H9 (cell line): ENCODE measurements around the gene MYEF2. TPM values are rescaled to one million over a fixed set of nuclear protein-coding genes. Genes with fewer than 3 reads are reported as not detected.

ENCODE experiments used
- DNase-seq: peaks from one replicate; pipeline ENCODE4 v3.0.0-alpha.2; 2017
- H2AFZ ChIP-seq: one replicate; pipeline ENCODE4 v1.6.1; 2013; ENCODE audit warnings: mild to moderate bottlenecking, low read length, control low read depth, moderate library complexity
- H2AK5ac ChIP-seq: 2 replicates; pipeline ENCODE4 v1.6.1; 2013; ENCODE audit warnings: low read length, control low read depth, mixed read lengths; ENCODE audit not compliant: insufficient read length
- H2BK120ac ChIP-seq: one replicate; pipeline ENCODE4 v1.6.1; 2013; ENCODE audit warnings: low read depth, mild to moderate bottlenecking, low read length, control low read depth, inconsistent platforms; ENCODE audit not compliant: poor library complexity, severe bottlenecking
- H2BK12ac ChIP-seq: 2 replicates; pipeline ENCODE4 v1.6.1; 2013; ENCODE audit warnings: low read length, control low read depth, mixed read lengths, low read depth; ENCODE audit not compliant: insufficient read length
- H2BK15ac ChIP-seq: 2 replicates; pipeline ENCODE4 v1.6.1; 2013; ENCODE audit warnings: low read depth, low read length, control low read depth
- H2BK20ac ChIP-seq: one replicate; pipeline ENCODE4 v1.6.1; 2013; ENCODE audit warnings: low read depth, mild to moderate bottlenecking, low read length, control low read depth, inconsistent platforms; ENCODE audit not compliant: poor library complexity, severe bottlenecking
- H2BK5ac ChIP-seq: 2 replicates; pipeline ENCODE4 v1.6.1; 2013; ENCODE audit warnings: low read length, control low read depth, mixed read lengths; ENCODE audit not compliant: insufficient read length
- H3K14ac ChIP-seq: 2 replicates; pipeline ENCODE4 v1.6.1; 2013; ENCODE audit warnings: low read length, control low read depth; ENCODE audit not compliant: insufficient read depth
- H3K18ac ChIP-seq: 2 replicates; pipeline ENCODE4 v1.6.1; 2013; ENCODE audit warnings: low read depth, mild to moderate bottlenecking, mixed read lengths, low read length, control low read depth; ENCODE audit not compliant: insufficient read length
- H3K23ac ChIP-seq: 2 replicates; pipeline ENCODE4 v1.6.1; 2013; ENCODE audit warnings: low read length, control low read depth, mixed read lengths, low read depth; ENCODE audit not compliant: insufficient read length
- H3K23me2 ChIP-seq: 2 replicates; pipeline ENCODE4 v1.6.1; 2013; ENCODE audit warnings: low read depth, mild to moderate bottlenecking, mixed read lengths, low read length, control low read depth; ENCODE audit not compliant: insufficient read length, poor library complexity, severe bottlenecking
- H3K27ac ChIP-seq: 2 replicates; pipeline ENCODE4 v1.5.1; 2013; ENCODE audit warnings: low read length, control low read depth, mixed read lengths, low read depth; ENCODE audit not compliant: insufficient read length
- H3K27me3 ChIP-seq: 2 replicates; pipeline ENCODE4 v1.6.1; 2013; ENCODE audit warnings: low read length, control low read depth, inconsistent platforms; ENCODE audit not compliant: insufficient read depth
- H3K4ac ChIP-seq: 2 replicates; pipeline ENCODE4 v1.6.1; 2013; ENCODE audit warnings: low read depth, mild to moderate bottlenecking, control low read depth, inconsistent platforms, low read length, moderate library complexity
- H3K4me1 ChIP-seq: 2 replicates; pipeline ENCODE4 v1.6.1; 2013; ENCODE audit warnings: low read length, control low read depth, inconsistent platforms; ENCODE audit not compliant: insufficient read depth
- H3K4me2 ChIP-seq: 2 replicates; pipeline ENCODE4 v1.6.1; 2013; ENCODE audit warnings: low read length, control low read depth, mixed read lengths; ENCODE audit not compliant: insufficient read length, insufficient read depth
- H3K56ac ChIP-seq: 2 replicates; pipeline ENCODE4 v1.6.1; 2013; ENCODE audit warnings: low read depth, mild to moderate bottlenecking, mixed read lengths, low read length, control low read depth; ENCODE audit not compliant: insufficient read length
- H3K79me1 ChIP-seq: 2 replicates; pipeline ENCODE4 v1.6.1; 2013; ENCODE audit warnings: low read depth, mild to moderate bottlenecking, moderate library complexity, low read length, control low read depth, inconsistent platforms; ENCODE audit not compliant: insufficient read depth, poor library complexity, severe bottlenecking
- H3K79me2 ChIP-seq: 2 replicates; pipeline ENCODE4 v1.6.1; 2013; ENCODE audit warnings: low read length, control low read depth, inconsistent platforms; ENCODE audit not compliant: insufficient read depth
- H3K9ac ChIP-seq: 2 replicates; pipeline ENCODE4 v1.6.1; 2013; ENCODE audit warnings: low read length, control low read depth, mixed read lengths; ENCODE audit not compliant: insufficient read length; ENCODE audit errors: extremely low read depth
- H3K9me3 ChIP-seq: one replicate; pipeline ENCODE4 v1.6.1; 2013; ENCODE audit warnings: low read depth, low read length, inconsistent platforms; ENCODE audit not compliant: control insufficient read depth
- H3T11ph ChIP-seq: one replicate; pipeline ENCODE4 v1.6.1; 2013; ENCODE audit warnings: mild to moderate bottlenecking, low read length, control low read depth, inconsistent platforms
- H4K20me1 ChIP-seq: one replicate; pipeline ENCODE4 v1.6.1; 2013; ENCODE audit not compliant: control insufficient read depth, insufficient read length, insufficient read depth
- H4K5ac ChIP-seq: 2 replicates; pipeline ENCODE4 v1.6.1; 2013; ENCODE audit warnings: low read depth, mild to moderate bottlenecking, mixed read lengths, low read length, control low read depth; ENCODE audit not compliant: insufficient read length
- H4K8ac ChIP-seq: replicated peaks from 2 replicates; pipeline ENCODE4 v1.6.1; 2013; ENCODE audit warnings: low read length, control low read depth, mixed read lengths, low read depth; ENCODE audit not compliant: insufficient read length
- H4K91ac ChIP-seq: 2 replicates; pipeline ENCODE4 v1.6.1; 2013; ENCODE audit warnings: low read depth, mild to moderate bottlenecking, moderate library complexity, mixed read lengths, low read length, control low read depth; ENCODE audit not compliant: insufficient read length
- H3K27ac Mint-ChIP-seq, 3 experiments: 2 replicates in 2 of 3; 3 replicates in 1 of 3; pipeline ENCODE4 v1.8.0; 2020 to 2021; ENCODE audit warnings: mixed read lengths in 3 of 3, mild to moderate bottlenecking in 1 of 3, moderate library complexity in 1 of 3
- H3K27me3 Mint-ChIP-seq: 2 replicates; pipeline ENCODE4 v1.8.0; 2021; ENCODE audit warnings: low read depth, mild to moderate bottlenecking, moderate library complexity, mixed read lengths
- H3K36me3 Mint-ChIP-seq, 3 experiments: 2 replicates in 2 of 3; 3 replicates in 1 of 3; pipeline ENCODE4 v1.8.0; 2020 to 2021; ENCODE audit warnings: low read depth in 3 of 3, mixed read lengths in 3 of 3; ENCODE audit not compliant: insufficient read depth in 1 of 3
- H3K4me1 Mint-ChIP-seq, 2 experiments: 2 replicates each; pipeline ENCODE4 v1.8.0; 2020; ENCODE audit warnings: mixed read lengths in 2 of 2
- H3K4me3 Mint-ChIP-seq, 2 experiments: 2 replicates in 1 of 2; 3 replicates in 1 of 2; pipeline ENCODE4 v1.8.0; 2020 to 2021; ENCODE audit warnings: mild to moderate bottlenecking in 2 of 2, mixed read lengths in 2 of 2, moderate library complexity in 1 of 2
- H3K9me3 Mint-ChIP-seq, 2 experiments: 2 replicates in 1 of 2; 3 replicates in 1 of 2; pipeline ENCODE4 v1.8.0; 2020; ENCODE audit warnings: mild to moderate bottlenecking in 2 of 2, mixed read lengths in 2 of 2, moderate library complexity in 1 of 2
- WGBS: extraction: QIAGEN DNeasy Blood & Tissue Kit; methylation state at CpG from one replicate; pipeline ENCODE4 v1.1.7; 2013; ENCODE audit warnings: missing lambda C conversion rate, low lambda C conversion rate, mixed read lengths; ENCODE audit not compliant: insufficient read length; ENCODE audit errors: extremely low coverage; 5-methylcytosine and 5-hydroxymethylcytosine counted together
- total RNA-seq: library from RNA; stranded (reverse); gene quantifications from 2 replicates; pipeline ENCODE4 v1.2.1, GENCODE V29; 2021
- TF ChIP-seq, protein P1 (sequence below): fragments of 200-600 bp; sonication (generic); conservative IDR thresholded peaks from 3 replicates; pipeline ENCODE4 v1.8.0; 2021; ENCODE audit warnings: antibody characterized with exemption, mild to moderate bottlenecking

Gene MYEF2
- total RNA-seq, 1 experiment from 2014 or later = 85.2 TPM

DNA sequence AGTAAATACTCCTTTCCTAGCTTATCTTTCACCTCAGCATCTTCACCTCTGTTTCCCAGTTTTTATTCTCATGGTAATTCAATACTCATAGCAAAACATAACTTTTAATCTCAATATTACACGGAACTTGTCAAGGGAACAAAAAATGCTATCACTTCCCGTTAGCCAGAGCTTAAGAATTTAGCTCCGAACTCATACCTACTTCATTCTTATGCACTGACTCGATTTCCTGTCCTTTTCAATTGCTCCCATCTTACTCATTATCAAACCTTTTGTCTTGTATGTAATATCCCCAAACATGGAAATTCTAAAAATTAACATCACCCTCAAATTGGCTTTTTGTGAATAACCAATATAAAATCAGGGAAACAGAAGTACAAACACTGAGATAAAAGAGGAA, 28.2 kb downstream of the MYEF2 start:
- WGBS = no CpG with 5 or more reads among the region's 4 CpGs
- no peak overlapping the region for H3T11ph ChIP-seq
- no peak overlapping the region for H2BK120ac ChIP-seq
- H2AFZ ChIP-seq = no peak overlapping the region
- H3K9ac ChIP-seq = no peak overlapping the region
- H4K20me1 ChIP-seq = no peaks in the 10 kb centered on the region
- no peak overlapping the region for H2BK15ac ChIP-seq
- Mint-ChIP-seq H3K36me3 (peaks cover 25 to 49% (median 39%) of the 10 kb centered on the region in 3 experiments; a peak in 6 of 7 replicates), H3K4me1 (peaks cover 16 to 21% of the 10 kb centered on the region in 2 experiments), H3K4me3 (peak overlapping the region in 1 of 2 experiments; percentile 14; a peak in 1 of 5 replicates), H3K9me3 (no peaks in the 10 kb centered on the region), H3K27me3 (no peaks in the 10 kb centered on the region), H3K27ac (peak overlapping the region; percentile 7 to 88 (median 78); a peak in 5 of 7 replicates)
- DNase-seq = no peak
- H3K79me2 ChIP-seq = no peaks in the 10 kb centered on the region
- no peak overlapping the region for H4K91ac ChIP-seq
- H3K27ac ChIP-seq = no peak overlapping the region
- H3K23ac ChIP-seq = no peak overlapping the region
- H3K4me2 ChIP-seq = no peak overlapping the region
- no peak overlapping the region for H2BK12ac ChIP-seq
- H2AK5ac ChIP-seq = no peak overlapping the region
- TF ChIP-seq, protein P1, sequence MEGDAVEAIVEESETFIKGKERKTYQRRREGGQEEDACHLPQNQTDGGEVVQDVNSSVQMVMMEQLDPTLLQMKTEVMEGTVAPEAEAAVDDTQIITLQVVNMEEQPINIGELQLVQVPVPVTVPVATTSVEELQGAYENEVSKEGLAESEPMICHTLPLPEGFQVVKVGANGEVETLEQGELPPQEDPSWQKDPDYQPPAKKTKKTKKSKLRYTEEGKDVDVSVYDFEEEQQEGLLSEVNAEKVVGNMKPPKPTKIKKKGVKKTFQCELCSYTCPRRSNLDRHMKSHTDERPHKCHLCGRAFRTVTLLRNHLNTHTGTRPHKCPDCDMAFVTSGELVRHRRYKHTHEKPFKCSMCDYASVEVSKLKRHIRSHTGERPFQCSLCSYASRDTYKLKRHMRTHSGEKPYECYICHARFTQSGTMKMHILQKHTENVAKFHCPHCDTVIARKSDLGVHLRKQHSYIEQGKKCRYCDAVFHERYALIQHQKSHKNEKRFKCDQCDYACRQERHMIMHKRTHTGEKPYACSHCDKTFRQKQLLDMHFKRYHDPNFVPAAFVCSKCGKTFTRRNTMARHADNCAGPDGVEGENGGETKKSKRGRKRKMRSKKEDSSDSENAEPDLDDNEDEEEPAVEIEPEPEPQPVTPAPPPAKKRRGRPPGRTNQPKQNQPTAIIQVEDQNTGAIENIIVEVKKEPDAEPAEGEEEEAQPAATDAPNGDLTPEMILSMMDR = no peak
- no peaks in the 10 kb centered on the region for H3K9me3 ChIP-seq
- no peaks in the 10 kb centered on the region for H3K79me1 ChIP-seq
- H2BK20ac ChIP-seq = no peak overlapping the region
- H3K14ac ChIP-seq = no peak overlapping the region
- no peaks in the 10 kb centered on the region for H3K23me2 ChIP-seq
- no peak overlapping the region for H3K18ac ChIP-seq
- H3K27me3 ChIP-seq = no peaks in the 10 kb centered on the region
- H3K4ac ChIP-seq = no peak overlapping the region
- H4K8ac ChIP-seq = no peak overlapping the region
- H3K56ac ChIP-seq = no peak overlapping the region
- H2BK5ac ChIP-seq = no peak overlapping the region
- no peak overlapping the region for H4K5ac ChIP-seq
- no peaks in the 10 kb centered on the region for H3K4me1 ChIP-seq
